GM21447 (cell line): ENCODE results near the gene NCS1.

Experiments used
- ATAC-seq: cut with Tn5 transposase; IDR thresholded peaks from one replicate; pipeline ENCODE4 v1.9.1; 2021; ENCODE audit not compliant: unreplicated experiment

NCS1 gene

GRCh38 chr9:130172161-130172857 lies at the start of gene NCS1:
Gene NCS1 (plus strand): TSS chr9:130172404. CDS start chr9:130172664, 260 bp downstream.
- ATAC-seq = no peak

- ATAC-seq = no peak
Measured at GRCh38 chr9:130122456-130122855, 49.7 kb upstream of the NCS1 start.

- no peak for ATAC-seq
Measured at GRCh38 chr9:130124085-130124860, 47.9 kb upstream of the NCS1 start.

GRCh38 chr9:130126721-130127433 lies 45.3 kb upstream of the NCS1 start:
- ATAC-seq = no peak

- ATAC-seq = peak; percentile 60
Measured at GRCh38 chr9:130128251-130128650, 44.0 kb upstream of the NCS1 start.

GRCh38 chr9:130128733-130129431 lies 43.3 kb upstream of the NCS1 start:
- ATAC-seq = peak; percentile 57

- ATAC-seq = no peak
Measured at GRCh38 chr9:130129432-130130061, 42.7 kb upstream of the NCS1 start.

GRCh38 chr9:130132746-130133145 lies 39.5 kb upstream of the NCS1 start:
- ATAC-seq = no peak

GRCh38 chr9:130137081-130137640 lies 35.0 kb upstream of the NCS1 start:
- no peak for ATAC-seq

GRCh38 chr9:130137641-130138081 lies 34.5 kb upstream of the NCS1 start:
- no peak for ATAC-seq

- no peak for ATAC-seq
Measured at GRCh38 chr9:130138171-130138653, 34.0 kb upstream of the NCS1 start.

- no peak for ATAC-seq
Measured at GRCh38 chr9:130138791-130139190, 33.4 kb upstream of the NCS1 start.

GRCh38 chr9:130139251-130139650 lies 33.0 kb upstream of the NCS1 start:
- no peak for ATAC-seq

- ATAC-seq = no peak
Measured at GRCh38 chr9:130140706-130141105, 31.5 kb upstream of the NCS1 start.

- ATAC-seq = no peak
Measured at GRCh38 chr9:130142056-130142455, 30.1 kb upstream of the NCS1 start.

- no peak for ATAC-seq
Measured at GRCh38 chr9:130142641-130143040, 29.6 kb upstream of the NCS1 start.

GRCh38 chr9:130143279-130143893 lies 28.8 kb upstream of the NCS1 start:
- no peak for ATAC-seq

GRCh38 chr9:130143958-130144366 lies 28.2 kb upstream of the NCS1 start:
- no peak for ATAC-seq

GRCh38 chr9:130144703-130145102 lies 27.5 kb upstream of the NCS1 start:
- ATAC-seq = no peak

GRCh38 chr9:130145658-130146057 lies 26.5 kb upstream of the NCS1 start:
- ATAC-seq = no peak
